Stimulated activated naive CD8-positive, alpha-beta T cell treated with anti-CD3 and anti-CD28 coated beads, Interleukin-15, amount 100 ng/mL, for 72 hours (primary cell): ENCODE results near the gene ARID3B.
A peak's percentile ranks its signal among the peaks of the same experiment; 100 is the strongest.

ENCODE experiments used
- ATAC-seq: fragments of 150-1000 bp; cut with Tn5 transposase; 2 replicates; pipeline ENCODE4 v1.10.0; 2021; ENCODE audit warnings: mild to moderate bottlenecking, moderate library complexity
- DNase-seq, 2 donors: peaks; one replicate each; pipeline ENCODE4 v3.0.0; 2021 to 2022
- H3K27ac Mint-ChIP-seq, 2 donors: one replicate each; pipeline ENCODE4 v1.8.0; 2022; ENCODE audit warnings: mild to moderate bottlenecking in 2 of 2, mixed read lengths in 2 of 2, moderate library complexity in 2 of 2
- H3K27me3 Mint-ChIP-seq: one replicate; pipeline ENCODE4 v1.8.0; 2022; ENCODE audit warnings: mixed read lengths
- H3K4me1 Mint-ChIP-seq: one replicate; pipeline ENCODE4 v1.8.0; 2022; ENCODE audit warnings: mild to moderate bottlenecking, mixed read lengths
- H3K4me3 Mint-ChIP-seq, 2 donors: one replicate each; pipeline ENCODE4 v1.8.0; 2022; ENCODE audit warnings: mild to moderate bottlenecking in 2 of 2, mixed read lengths in 2 of 2, moderate library complexity in 1 of 2
- H3K9me3 Mint-ChIP-seq, 2 donors: one replicate each; pipeline ENCODE4 v1.8.0; 2022; ENCODE audit warnings: mixed read lengths in 2 of 2

ARID3B gene

DNA sequence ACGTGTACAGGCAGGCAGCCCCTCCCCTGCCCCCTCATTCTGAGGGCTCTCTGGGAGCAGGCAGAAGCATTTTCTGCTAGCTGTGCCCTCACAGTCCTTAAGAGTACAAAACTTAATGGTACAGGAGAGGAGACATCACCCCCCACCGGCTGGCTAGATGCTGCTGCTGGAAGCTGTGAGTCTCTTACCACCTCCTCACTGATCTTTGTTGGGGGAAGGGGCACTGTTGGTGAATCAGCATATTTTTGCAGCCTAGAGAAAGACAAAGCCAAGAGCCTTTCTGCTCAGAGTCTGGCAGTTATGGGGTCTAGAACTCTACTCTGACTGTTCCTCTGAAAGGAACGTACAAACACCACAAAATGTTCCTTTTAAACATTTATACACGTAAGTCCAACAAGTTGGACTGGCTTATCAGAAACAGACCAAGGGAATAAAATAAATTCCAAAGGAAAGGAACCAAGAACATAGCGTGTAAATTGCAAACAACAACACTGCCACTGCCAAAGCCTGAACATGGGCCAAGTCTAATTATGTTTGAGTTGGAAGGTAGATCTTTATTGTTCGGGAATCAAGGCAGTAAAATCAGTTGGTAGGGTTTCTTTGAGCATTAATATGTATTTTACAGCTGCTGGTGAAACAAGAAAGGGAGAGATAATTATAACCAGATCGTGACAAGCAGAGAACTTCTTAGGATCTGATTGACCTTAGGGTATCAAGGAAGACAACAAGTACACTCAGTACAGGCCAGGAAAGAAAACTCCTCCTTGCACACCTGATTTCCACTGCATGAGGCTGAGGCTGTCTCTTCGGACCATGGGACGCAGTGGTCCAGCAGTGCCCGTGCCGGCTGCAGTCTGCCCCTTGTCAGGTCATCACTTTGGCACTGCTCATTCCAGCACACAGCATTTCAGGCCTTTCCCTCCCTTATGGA is 102.0 kb downstream of the ARID3B start:
- no peak for ATAC-seq
- Mint-ChIP-seq H3K9me3 (no peaks in the 10 kb centered on the region), H3K4me3 (no peak overlapping the region), H3K27ac (peak overlapping the region in 1 of 2 donors; percentile 15), H3K4me1 (peaks cover 33% of the 10 kb centered on the region), H3K27me3 (no peaks in the 10 kb centered on the region)
- DNase-seq, result no peak

DNA sequence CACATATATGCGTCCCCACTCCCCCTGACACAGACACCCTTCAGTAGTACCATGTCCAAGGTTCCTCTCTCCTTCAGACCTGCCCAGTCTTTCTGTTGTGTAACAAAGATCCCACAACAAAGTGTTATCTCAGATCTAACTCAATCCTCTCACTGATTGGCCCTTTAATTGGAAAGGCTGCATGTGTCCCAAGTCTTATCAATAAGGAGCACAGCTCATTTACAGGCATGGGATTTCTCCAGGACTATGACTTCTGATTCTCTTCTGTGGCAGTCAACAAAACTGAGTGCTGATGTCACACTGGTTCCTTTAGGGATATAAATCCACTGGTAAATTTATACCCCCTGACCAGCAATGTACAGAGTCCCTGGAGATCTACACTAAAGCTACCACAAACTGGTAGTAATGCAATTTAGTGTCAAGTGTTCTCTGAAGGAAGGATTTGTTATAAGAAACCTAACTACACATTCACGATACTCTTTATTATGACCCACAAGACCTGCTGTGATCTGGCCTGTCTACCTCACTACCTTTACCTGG is 102.7 kb downstream of the ARID3B start:
- DNase-seq (no peak), ATAC-seq (no peak)
- H3K9me3 Mint-ChIP-seq, result no peaks in the 10 kb centered on the region
- peak overlapping the region in 1 of 2 donors; percentile 43 for H3K27ac Mint-ChIP-seq
- no peak overlapping the region for H3K4me3 Mint-ChIP-seq
- peaks cover 33% of the 10 kb centered on the region for H3K4me1 Mint-ChIP-seq
- no peaks in the 10 kb centered on the region for H3K27me3 Mint-ChIP-seq

DNA sequence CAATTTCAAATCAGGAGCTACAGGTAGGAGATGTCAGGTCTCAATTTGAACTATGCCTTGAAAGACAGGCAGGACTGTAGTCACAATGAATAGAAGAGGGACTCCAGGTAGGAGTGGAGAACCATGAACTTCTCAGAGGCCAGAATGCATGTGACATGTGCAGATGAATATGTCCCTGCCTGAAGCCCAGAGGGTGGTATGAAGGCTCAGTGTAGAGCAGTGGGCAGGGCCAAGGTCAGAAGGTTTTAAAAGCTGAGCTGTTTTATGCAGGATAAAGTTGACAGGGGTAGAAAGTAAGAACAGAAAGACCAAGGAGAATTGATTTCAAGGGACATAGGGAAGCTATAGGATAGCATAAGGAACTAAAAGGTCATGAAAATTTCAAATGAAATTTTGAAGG is 105.5 kb downstream of the ARID3B start:
- Mint-ChIP-seq H3K4me1 (peaks cover 22% of the 10 kb centered on the region), H3K27ac (peak overlapping the region; percentile 6 to 9), H3K4me3 (no peak overlapping the region), H3K9me3 (no peaks in the 10 kb centered on the region), H3K27me3 (no peaks in the 10 kb centered on the region)
- no peak for DNase-seq
- ATAC-seq, result no peak
